HepG2 (cell line): Measurements from ENCODE around the gene POLDIP3. TPM values are rescaled to one million over a fixed set of nuclear protein-coding genes. Genes with fewer than 3 reads are reported as not detected.

Experiments used
- ELF1 ChIP-seq: sonication (generic); formaldehyde crosslinking; IDR thresholded peaks from 2 replicates; pipeline ENCODE4 v1.4.0; 2020; ENCODE audit warnings: missing genetic modification reagents
- FOXM1 ChIP-seq: sonication (generic); formaldehyde crosslinking; IDR thresholded peaks from 2 replicates; pipeline ENCODE4 v1.5.0; 2020; ENCODE audit warnings: missing genetic modification reagents
- HHEX ChIP-seq: IDR thresholded peaks from 2 replicates; pipeline ENCODE4 v1.6.1; 2016; ENCODE audit warnings: control low read depth
- LCORL ChIP-seq, 2 experiments: fragments of 450-650 bp in 1 of 2; sonication (generic) in 1 of 2; formaldehyde crosslinking in 1 of 2; IDR thresholded peaks; 2 replicates each; pipeline versions ENCODE4 v1.5.0 to v1.6.1; 2017 to 2020; ENCODE audit warnings: antibody characterized with exemption in 1 of 2, missing genetic modification reagents in 1 of 2
- POLR2A ChIP-seq, 2 experiments: IDR thresholded peaks; 2 replicates each; pipeline ENCODE4 v1.6.1; 2011; ENCODE audit warnings: low read depth in 2 of 2, low read length in 2 of 2, mild to moderate bottlenecking in 1 of 2, moderate library complexity in 1 of 2; ENCODE audit not compliant: insufficient read depth in 1 of 2
- SMC3 ChIP-seq: IDR thresholded peaks from 2 replicates; pipeline ENCODE4 v1.6.1; 2011; ENCODE audit warnings: low read length, improper control_type of control experiment
- TRIM24 ChIP-seq: sonication (generic); formaldehyde crosslinking; IDR thresholded peaks from 2 replicates; pipeline ENCODE4 v1.8.0; 2022; ENCODE audit warnings: mild to moderate bottlenecking, missing genetic modification reagents
- ZNF160 ChIP-seq: sonication (generic); formaldehyde crosslinking; IDR thresholded peaks from 2 replicates; pipeline ENCODE4 v1.8.0; 2022; ENCODE audit warnings: mild to moderate bottlenecking, inconsistent platforms, missing genetic modification reagents
- ZSCAN30 ChIP-seq: sonication (generic); formaldehyde crosslinking; IDR thresholded peaks from 2 replicates; pipeline ENCODE4 v1.5.0; 2020; ENCODE audit warnings: mild to moderate bottlenecking, missing genetic modification reagents
- polyA plus RNA-seq, 8 experiments: library from polyadenylated mRNA; depleted of rRNA in 3 of 8; stranded (reverse) in 7 of 8; unstranded in 1 of 8; fragments of >200 nt; fragmentation: Illumina TruSeq in 4 of 8; extraction: Trizol in 4 of 8; gene quantifications; 2 replicates each; pipeline versions ENCODE4 v1.2.1 to v1.2.3, GENCODE V29; 2011 to 2016; ENCODE audit warnings: low read depth in 4 of 8, missing spikeins in 1 of 8, mixed read lengths in 1 of 8; ENCODE audit not compliant: insufficient read depth in 1 of 8
- total RNA-seq, 5 experiments: library from RNA; depleted of rRNA; stranded (reverse); fragments of >200 nt; fragmentation: Illumina TruSeq; extraction: Trizol; gene quantifications; 2 replicates each; pipeline ENCODE4 v1.2.3, GENCODE V29; 2016; ENCODE audit warnings: low read depth in 1 of 5
- TF ChIP-seq, protein P1 (sequence below): sonication (generic); formaldehyde crosslinking; IDR thresholded peaks from 2 replicates; pipeline ENCODE4 v1.9.0; 2021; ENCODE audit warnings: missing genetic modification reagents, borderline replicate concordance
- TF ChIP-seq, protein P2 (sequence below): sonication (generic); formaldehyde crosslinking; IDR thresholded peaks from 2 replicates; pipeline ENCODE4 v1.8.1; 2022; ENCODE audit warnings: mild to moderate bottlenecking, missing genetic modification reagents
- TF ChIP-seq, protein P3 (sequence below): sonication (generic); formaldehyde crosslinking; IDR thresholded peaks from 2 replicates; pipeline ENCODE4 v1.5.1; 2020; ENCODE audit warnings: mild to moderate bottlenecking, missing genetic modification reagents, moderate library complexity
- TF ChIP-seq, protein P4 (sequence below): sonication (generic); formaldehyde crosslinking; IDR thresholded peaks from 2 replicates; pipeline ENCODE4 v1.9.0; 2022; ENCODE audit warnings: missing genetic modification reagents, mild to moderate bottlenecking, borderline replicate concordance

The POLDIP3 gene
- total and polyA plus RNA-seq, 2 of the 13 experiments (the other 11 are each of a cell fraction or from before 2014, with no cell fraction given) = 45.8 to 47.4 TPM

DNA sequence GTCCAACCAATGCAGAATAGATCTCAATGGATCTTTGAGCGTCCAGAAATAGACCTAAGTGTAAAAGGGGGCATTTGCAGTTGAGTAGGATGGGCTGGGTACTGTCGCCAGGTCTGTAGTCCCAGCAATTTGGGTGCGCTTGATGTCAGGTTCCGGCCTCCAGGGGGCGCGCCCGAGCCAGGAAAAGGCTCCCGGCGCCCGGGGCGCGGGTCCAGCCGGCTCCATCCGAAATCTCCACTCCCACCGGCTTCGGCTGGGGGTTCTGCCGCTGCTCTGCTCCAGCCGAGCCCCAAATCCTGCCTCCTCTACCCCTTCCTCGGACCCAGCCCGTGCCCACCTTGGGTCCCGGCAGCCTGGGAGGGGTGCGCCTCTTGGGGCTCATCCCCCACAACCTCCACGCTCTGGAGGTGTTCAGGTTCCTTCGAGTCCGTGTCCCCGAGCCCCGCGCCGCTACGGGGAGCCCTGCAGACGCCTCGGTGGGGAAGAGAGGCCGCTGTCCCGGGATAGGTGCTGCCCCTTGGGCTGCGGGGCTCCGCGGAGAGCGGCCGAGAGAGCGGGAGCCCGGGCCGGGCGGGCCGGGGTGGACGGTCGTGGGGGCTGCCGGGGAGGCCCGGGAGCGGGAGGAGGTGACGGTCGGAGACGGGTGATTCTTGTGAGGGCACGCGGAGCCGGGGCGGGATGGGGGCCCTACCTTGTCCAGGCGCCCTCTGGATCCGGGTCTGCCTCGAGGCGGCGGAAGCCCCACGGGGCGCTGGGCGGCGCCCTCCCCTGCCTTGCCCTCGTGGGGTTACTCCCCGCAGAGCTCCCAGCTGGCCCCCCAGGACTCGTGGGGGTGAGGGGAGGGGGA is 47.5 kb upstream of the POLDIP3 start (continued):
- no peak for TF ChIP-seq HHEX (CRISPR knock-in tag)
- TF ChIP-seq, protein P1, sequence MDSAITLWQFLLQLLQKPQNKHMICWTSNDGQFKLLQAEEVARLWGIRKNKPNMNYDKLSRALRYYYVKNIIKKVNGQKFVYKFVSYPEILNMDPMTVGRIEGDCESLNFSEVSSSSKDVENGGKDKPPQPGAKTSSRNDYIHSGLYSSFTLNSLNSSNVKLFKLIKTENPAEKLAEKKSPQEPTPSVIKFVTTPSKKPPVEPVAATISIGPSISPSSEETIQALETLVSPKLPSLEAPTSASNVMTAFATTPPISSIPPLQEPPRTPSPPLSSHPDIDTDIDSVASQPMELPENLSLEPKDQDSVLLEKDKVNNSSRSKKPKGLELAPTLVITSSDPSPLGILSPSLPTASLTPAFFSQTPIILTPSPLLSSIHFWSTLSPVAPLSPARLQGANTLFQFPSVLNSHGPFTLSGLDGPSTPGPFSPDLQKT (CRISPR knock-in tag) = no peak
- no peak for TF ChIP-seq ELF1 (CRISPR knock-in tag)
- TF ChIP-seq, protein P2, sequence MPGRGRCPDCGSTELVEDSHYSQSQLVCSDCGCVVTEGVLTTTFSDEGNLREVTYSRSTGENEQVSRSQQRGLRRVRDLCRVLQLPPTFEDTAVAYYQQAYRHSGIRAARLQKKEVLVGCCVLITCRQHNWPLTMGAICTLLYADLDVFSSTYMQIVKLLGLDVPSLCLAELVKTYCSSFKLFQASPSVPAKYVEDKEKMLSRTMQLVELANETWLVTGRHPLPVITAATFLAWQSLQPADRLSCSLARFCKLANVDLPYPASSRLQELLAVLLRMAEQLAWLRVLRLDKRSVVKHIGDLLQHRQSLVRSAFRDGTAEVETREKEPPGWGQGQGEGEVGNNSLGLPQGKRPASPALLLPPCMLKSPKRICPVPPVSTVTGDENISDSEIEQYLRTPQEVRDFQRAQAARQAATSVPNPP (CRISPR knock-in tag) = no peak
- no peak for TF ChIP-seq ZSCAN30 (CRISPR knock-in tag)
- peak; percentile 20 to 44; a peak in 2 of 4 replicates for TF ChIP-seq POLR2A (IDR thresholded peaks at IDR 0.05; ENCODE audit: insufficient read depth in 1 of 2, low read depth in 2 of 2, low read length in 2 of 2)
- no peak for TF ChIP-seq FOXM1
- TF ChIP-seq TRIM24 (CRISPR knock-in tag) = no peak
- no peak for TF ChIP-seq LCORL (IDR thresholded peaks at IDR 0.05)
- peak; percentile 27; the same call in 1 of the 2 replicates for TF ChIP-seq LCORL (CRISPR knock-in tag; IDR thresholded peaks at IDR 0.05)
- TF ChIP-seq SMC3 = peak; percentile 17; the same call in 1 of the 2 replicates
- TF ChIP-seq ZNF160 (CRISPR knock-in tag) = no peak
- TF ChIP-seq, protein P3, sequence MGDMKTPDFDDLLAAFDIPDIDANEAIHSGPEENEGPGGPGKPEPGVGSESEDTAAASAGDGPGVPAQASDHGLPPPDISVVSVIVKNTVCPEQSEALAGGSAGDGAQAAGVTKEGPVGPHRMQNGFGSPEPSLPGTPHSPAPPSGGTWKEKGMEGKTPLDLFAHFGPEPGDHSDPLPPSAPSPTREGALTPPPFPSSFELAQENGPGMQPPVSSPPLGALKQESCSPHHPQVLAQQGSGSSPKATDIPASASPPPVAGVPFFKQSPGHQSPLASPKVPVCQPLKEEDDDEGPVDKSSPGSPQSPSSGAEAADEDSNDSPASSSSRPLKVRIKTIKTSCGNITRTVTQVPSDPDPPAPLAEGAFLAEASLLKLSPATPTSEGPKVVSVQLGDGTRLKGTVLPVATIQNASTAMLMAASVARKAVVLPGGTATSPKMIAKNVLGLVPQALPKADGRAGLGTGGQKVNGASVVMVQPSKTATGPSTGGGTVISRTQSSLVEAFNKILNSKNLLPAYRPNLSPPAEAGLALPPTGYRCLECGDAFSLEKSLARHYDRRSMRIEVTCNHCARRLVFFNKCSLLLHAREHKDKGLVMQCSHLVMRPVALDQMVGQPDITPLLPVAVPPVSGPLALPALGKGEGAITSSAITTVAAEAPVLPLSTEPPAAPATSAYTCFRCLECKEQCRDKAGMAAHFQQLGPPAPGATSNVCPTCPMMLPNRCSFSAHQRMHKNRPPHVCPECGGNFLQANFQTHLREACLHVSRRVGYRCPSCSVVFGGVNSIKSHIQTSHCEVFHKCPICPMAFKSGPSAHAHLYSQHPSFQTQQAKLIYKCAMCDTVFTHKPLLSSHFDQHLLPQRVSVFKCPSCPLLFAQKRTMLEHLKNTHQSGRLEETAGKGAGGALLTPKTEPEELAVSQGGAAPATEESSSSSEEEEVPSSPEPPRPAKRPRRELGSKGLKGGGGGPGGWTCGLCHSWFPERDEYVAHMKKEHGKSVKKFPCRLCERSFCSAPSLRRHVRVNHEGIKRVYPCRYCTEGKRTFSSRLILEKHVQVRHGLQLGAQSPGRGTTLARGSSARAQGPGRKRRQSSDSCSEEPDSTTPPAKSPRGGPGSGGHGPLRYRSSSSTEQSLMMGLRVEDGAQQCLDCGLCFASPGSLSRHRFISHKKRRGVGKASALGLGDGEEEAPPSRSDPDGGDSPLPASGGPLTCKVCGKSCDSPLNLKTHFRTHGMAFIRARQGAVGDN (CRISPR knock-in tag) = peak; percentile 51; the same call in 1 of the 2 replicates
- TF ChIP-seq, protein P4, sequence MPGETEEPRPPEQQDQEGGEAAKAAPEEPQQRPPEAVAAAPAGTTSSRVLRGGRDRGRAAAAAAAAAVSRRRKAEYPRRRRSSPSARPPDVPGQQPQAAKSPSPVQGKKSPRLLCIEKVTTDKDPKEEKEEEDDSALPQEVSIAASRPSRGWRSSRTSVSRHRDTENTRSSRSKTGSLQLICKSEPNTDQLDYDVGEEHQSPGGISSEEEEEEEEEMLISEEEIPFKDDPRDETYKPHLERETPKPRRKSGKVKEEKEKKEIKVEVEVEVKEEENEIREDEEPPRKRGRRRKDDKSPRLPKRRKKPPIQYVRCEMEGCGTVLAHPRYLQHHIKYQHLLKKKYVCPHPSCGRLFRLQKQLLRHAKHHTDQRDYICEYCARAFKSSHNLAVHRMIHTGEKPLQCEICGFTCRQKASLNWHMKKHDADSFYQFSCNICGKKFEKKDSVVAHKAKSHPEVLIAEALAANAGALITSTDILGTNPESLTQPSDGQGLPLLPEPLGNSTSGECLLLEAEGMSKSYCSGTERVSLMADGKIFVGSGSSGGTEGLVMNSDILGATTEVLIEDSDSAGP (CRISPR knock-in tag) = peak; percentile 48; the same call in 1 of the 2 replicates
